GM12891 (cell line): ENCODE data around the gene VWA5B2.
A peak's percentile ranks its signal among the peaks of the same experiment; 100 is the strongest.

Experiments used
- DNase-seq: peaks from one replicate; pipeline ENCODE4 v3.0.0; 2011; ENCODE audit warnings: low spot score; ENCODE audit not compliant: insufficient read length
- FAIRE-seq: peaks from 2 replicates; lab custom pipeline; 2011; peaks lifted over from hg19 to GRCh38; lab: Jason Lieb, UNC
- PAX5 ChIP-seq: IDR thresholded peaks from 2 replicates; pipeline ENCODE4 v1.6.1; 2011; ENCODE audit warnings: low read length, moderate library complexity, mild to moderate bottlenecking; ENCODE audit not compliant: insufficient read depth, severe bottlenecking
- POLR2A ChIP-seq: IDR thresholded peaks from 2 replicates; pipeline ENCODE4 v1.6.1; 2011; ENCODE audit warnings: low read depth, low read length, control low read depth
- POLR2AphosphoS5 ChIP-seq: IDR thresholded peaks from 2 replicates; pipeline ENCODE4 v1.6.1; 2011; ENCODE audit warnings: low read depth, low read length, control low read depth
- POU2F2 ChIP-seq: IDR thresholded peaks from 2 replicates; pipeline ENCODE4 v1.6.1; 2011; ENCODE audit warnings: low read depth, mild to moderate bottlenecking, control low read depth, low read length, moderate library complexity
- SPI1 ChIP-seq: IDR thresholded peaks from 2 replicates; pipeline ENCODE4 v1.6.1; 2011; ENCODE audit warnings: low read depth, low read length, control low read depth
- TAF1 ChIP-seq: IDR thresholded peaks from 2 replicates; pipeline ENCODE4 v1.6.1; 2011; ENCODE audit warnings: low read depth, low read length, control low read depth

VWA5B2 gene

DNA sequence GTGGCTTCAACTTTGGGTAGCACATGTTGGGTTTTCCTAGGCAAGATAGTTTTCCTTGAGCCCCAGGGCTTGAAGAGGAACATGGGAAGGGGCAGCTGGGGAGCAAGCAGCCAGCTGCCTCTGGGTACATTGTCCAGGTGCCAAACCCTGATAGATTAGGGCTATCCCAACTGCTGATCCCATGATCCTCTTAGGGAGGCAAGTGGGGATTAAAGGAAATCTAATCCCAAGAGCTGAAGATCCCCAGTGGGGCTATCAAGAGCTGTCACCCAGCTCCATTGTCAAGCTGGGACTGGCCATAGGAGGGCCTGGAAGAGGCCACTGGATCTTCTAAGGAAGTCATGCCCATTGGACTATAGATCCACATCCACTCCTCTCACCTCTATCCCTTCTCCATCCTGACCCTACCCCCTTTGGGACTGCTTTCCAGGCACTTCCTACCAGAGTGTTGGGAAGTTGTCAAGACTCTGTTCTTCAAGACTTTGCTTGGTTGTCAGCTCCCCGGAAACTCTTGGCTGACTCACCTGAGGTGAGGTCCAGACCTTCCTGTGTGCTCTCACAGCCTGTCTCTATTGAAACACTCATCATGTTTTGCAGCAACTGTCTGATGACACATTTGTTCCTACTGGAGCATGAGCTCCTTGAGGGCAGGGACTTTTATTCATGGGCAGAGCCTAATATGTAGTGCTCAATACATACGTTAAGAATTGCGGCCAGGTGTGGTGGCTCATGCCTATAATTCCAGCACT is 26.1 kb downstream of the VWA5B2 start:
- DNase-seq, result no peak
- TF ChIP-seq TAF1 (no peak), PAX5 (no peak)
- FAIRE-seq, result no peak

DNA sequence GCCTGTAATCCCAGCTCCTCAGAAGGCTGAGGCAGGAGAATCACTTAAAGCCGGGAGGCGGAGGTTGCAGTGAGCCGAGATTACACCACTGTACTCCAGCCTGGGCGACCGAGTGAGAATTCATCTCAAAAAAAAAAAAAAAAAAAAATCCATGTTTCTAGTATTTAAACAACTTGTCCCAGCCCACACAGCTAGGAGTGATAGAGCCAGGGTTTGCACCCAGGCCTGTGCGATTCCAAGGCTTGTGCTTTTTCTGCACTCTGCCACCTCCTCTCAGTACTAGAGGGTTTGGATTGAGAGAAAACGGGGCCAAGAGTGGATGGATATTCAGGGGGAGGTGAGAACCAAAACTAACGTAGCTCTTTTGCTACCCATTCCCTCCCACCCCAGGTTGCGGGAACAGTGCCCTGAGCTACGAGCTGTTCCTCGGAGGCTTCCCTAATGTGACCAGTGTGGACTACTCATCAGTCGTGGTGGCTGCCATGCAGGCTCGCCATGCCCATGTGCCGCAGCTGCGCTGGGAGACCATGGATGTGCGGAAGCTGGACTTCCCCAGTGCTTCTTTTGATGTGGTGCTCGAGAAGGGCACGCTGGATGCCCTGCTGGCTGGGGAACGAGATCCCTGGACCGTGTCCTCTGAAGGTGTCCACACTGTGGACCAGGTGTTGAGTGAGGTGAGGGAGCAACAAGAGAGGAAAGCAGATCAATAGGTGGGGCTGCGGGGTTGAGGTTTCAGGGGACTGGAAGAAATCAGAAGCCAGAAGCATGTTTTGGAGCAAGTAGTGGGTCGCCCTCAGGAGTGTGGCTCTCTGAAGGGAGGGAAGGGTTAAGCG is 27.9 kb downstream of the VWA5B2 start:
- no peak for TF ChIP-seq PAX5
- TF ChIP-seq TAF1, result no peak
- TF ChIP-seq SPI1, result no peak
- no peak for TF ChIP-seq POU2F2
- no peak for TF ChIP-seq POLR2AphosphoS5
- TF ChIP-seq POLR2A, result no peak
- no peak for DNase-seq
- no peak for FAIRE-seq

DNA sequence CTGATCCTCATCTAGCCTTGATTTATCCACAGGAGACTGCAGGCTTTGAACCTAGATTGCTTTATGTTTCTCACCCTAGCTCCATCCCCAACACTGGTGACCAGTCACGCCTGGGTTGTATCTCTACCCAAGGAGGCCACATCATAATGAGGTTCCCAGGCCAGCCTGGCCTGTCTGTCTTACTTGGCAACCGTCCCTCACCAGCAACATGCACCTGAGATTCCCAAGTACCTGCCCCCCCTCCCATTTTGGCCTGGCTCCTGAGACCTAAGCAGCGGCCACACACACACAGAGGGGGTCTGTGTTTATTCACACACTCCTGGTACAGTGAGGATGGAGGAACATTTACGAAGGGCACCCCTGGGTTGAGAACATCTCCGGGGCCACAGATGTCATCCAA is 29.5 kb downstream of the VWA5B2 start:
- TF ChIP-seq SPI1 (no peak), POLR2A (no peak), POLR2AphosphoS5 (no peak), POU2F2 (no peak), TAF1 (no peak), PAX5 (no peak)
- no peak for FAIRE-seq
- DNase-seq, result no peak

DNA sequence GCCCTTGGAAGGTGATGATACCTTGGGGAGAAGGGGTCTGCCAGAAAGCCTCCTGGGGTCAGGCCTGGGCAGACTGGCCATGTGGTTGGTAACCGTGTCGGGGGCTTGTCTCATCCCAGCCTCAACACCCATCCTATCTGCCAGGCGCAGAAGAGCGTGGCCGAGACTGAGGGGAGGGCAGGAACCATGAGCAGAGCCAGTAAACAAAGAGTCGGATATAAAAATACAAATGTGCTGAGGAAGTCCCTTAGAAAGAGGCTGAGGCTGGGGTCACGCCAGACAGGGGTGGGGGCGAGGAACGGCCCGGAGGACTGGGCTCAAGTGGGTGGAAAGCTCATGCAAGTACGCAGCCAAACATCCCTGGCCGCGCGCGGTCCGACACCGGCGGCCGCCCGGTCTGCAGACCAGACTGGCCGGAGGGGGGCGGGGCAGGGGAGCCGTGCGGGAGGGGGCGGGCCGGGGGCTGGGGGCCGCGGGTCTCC is 30.1 kb downstream of the VWA5B2 start:
- DNase-seq, result no peak
- no peak for FAIRE-seq
- TF ChIP-seq POLR2A (no peak), PAX5 (no peak), SPI1 (no peak), TAF1 (no peak), POLR2AphosphoS5 (no peak), POU2F2 (no peak)

DNA sequence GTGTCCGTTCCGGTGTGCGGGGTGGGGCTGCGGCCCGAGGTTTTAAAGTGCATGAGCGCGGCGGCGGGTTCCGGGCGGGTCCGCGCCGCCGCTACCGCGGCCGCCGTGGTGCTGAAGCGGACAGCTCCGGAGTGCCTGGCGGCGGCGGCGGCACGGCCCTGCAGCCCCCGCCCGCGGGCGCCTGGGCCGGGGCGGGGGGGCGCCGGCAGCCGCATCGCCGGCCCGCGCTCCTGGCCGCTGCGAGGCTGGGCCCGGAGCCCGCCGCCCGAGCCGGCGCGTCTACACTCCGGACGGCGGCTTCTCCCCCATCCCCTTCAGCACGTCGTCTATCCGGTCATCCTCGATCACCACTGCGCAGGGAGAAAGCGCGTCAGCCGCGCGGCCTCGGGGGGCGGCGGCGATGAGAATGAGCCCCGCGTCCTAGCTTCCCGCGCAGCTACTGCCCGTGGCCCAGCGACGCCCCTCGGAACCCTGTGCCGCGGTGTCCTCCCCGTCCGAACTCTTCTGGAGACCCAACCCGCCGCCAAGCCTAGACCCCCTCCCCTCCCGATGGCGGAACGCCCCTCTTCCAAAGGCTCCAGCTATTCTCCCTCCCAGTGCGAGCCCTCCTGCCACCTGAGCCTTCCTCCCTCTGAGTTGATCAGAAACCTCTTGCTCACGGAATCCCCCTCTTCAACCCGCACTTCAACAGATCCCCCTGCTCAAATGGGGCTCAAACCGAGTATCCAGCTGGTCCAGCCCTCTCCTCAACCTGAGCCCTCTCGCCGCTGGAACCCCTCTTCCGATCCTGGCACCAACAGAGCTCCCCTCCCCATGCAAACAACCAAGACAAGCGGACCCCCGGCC is 30.7 kb downstream of the VWA5B2 start:
- no peak for FAIRE-seq
- no peak for TF ChIP-seq POU2F2
- no peak for TF ChIP-seq SPI1
- no peak for TF ChIP-seq PAX5
- TF ChIP-seq TAF1, result no peak
- TF ChIP-seq POLR2AphosphoS5, result no peak
- no peak for TF ChIP-seq POLR2A
- DNase-seq, result peak; percentile 65

DNA sequence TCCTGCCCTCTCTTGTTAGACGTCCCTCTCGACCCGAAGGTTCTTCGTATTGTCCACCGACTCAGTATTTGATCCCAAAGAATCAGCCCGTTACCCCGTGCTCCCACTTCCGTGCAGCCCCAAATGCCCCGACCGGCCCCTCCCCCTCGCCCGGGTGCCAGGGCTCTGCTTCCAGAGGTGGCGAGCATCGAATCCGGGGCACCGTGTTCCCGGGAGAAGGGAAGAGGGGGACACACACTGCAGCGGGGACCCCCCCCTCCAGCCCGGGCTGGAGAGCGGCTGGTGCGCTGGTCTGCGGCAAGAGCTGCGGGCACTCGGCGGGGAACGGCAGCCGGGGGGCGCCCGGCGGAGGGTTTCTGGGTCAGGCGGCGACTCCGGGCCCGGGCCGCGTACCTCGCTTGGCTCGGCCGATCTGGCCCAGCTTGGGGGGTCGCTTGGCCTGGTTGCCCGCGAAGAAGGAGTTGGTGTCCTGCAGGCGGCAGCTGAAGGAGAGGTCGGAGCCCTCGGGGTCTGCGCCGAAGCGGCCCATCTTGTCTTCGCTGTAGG is 31.4 kb downstream of the VWA5B2 start:
- no peak for DNase-seq
- TF ChIP-seq TAF1, result no peak
- no peak for TF ChIP-seq POU2F2
- TF ChIP-seq POLR2AphosphoS5, result no peak
- no peak for TF ChIP-seq PAX5
- no peak for FAIRE-seq

DNA sequence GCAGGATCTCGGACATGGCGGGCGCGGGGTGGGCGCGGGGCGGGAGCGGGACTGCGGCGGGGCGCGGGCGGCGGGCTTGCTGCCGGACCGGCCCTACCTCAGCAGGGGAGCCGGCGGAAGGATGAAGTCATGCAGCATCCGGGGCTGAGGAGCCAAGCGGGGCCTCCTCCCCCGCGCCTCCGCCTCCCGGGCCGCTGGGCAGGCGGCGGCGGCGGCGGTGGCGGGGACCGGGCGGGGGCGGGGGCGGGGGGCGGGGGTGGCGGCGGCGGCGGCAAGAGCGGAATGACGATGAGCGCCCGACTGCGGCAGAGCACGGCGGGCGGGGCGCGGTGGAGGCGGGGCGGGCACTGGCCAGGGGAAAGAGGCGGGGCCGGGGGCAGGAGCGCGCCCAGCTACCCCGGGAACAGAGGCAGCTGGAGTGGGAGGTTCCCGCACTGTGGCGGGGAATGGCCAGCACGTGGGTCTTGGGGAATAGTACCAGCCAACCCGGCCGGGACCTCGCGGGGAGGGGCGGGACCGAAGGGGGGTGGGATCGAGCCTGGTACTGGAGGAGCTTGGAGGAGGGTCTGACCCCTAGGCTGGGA is 32.0 kb downstream of the VWA5B2 start, which contains the start of gene CAMK2N2:
CAMK2N2 (minus strand) TSS at position 284 of the 584 bp plus-strand sequence; CDS start at position 16, 268 bp downstream.
- no peak for TF ChIP-seq POLR2AphosphoS5
- TF ChIP-seq SPI1, result no peak
- TF ChIP-seq TAF1, result no peak
- no peak for TF ChIP-seq PAX5
- TF ChIP-seq POU2F2, result no peak
- TF ChIP-seq POLR2A, result no peak
- DNase-seq (peak; percentile 79), FAIRE-seq (peak; percentile 59)
